Cardiac fibroblast (primary cell): ENCODE data around the gene CYTH3.

ENCODE experiments used
- DNase-seq, 2 donors: peaks; one replicate each; pipeline versions ENCODE4 v3.0.0 to v3.0.0-alpha.2; 2010; ENCODE audit warnings: low read depth in 2 of 2
- H3K4me3 ChIP-seq, 2 donors: replicated peaks in 1 of 2; 1 replicate in 1 of 2; 2 replicates in 1 of 2; pipeline ENCODE4 v1.5.1; 2011; ENCODE audit warnings: low read depth in 2 of 2, low read length in 2 of 2, mild to moderate bottlenecking in 2 of 2, moderate library complexity in 1 of 2
- CTCF ChIP-seq: IDR thresholded peaks from one replicate; pipeline ENCODE4 v1.5.1; 2011; ENCODE audit warnings: low read depth, mild to moderate bottlenecking, low read length, inconsistent platforms

CYTH3 gene

GRCh38 chr7:6172910-6173295 is 99.5 kb downstream of the CYTH3 start:
- no peak for DNase-seq
- H3K4me3 ChIP-seq, result no peak overlapping the region
- TF ChIP-seq CTCF, result no peak

- no peak overlapping the region for H3K4me3 ChIP-seq
- DNase-seq, result no peak
- no peak for TF ChIP-seq CTCF
Observed at GRCh38 chr7:6172224-6172909, 100.1 kb downstream of the CYTH3 start.

- TF ChIP-seq CTCF, result no peak
- no peak for DNase-seq
- no peak overlapping the region for H3K4me3 ChIP-seq
Observed at GRCh38 chr7:6171532-6172223, 100.7 kb downstream of the CYTH3 start.

- no peak for DNase-seq
- H3K4me3 ChIP-seq, result no peak overlapping the region
- TF ChIP-seq CTCF, result no peak
Observed at GRCh38 chr7:6170571-6171531, 101.6 kb downstream of the CYTH3 start.

GRCh38 chr7:6169805-6170520 is 102.5 kb downstream of the CYTH3 start:
- no peak for TF ChIP-seq CTCF
- H3K4me3 ChIP-seq, result no peak overlapping the region

GRCh38 chr7:6168477-6168868 is 104.0 kb downstream of the CYTH3 start:
- H3K4me3 ChIP-seq, result no peak overlapping the region
- no peak for DNase-seq
- TF ChIP-seq CTCF, result no peak

More at GRCh38 chr7:6169805-6170520, 102.5 kb downstream of the CYTH3 start:
- DNase-seq, result no peak
